Adipocyte (in vitro differentiated cells): ENCODE measurements around the gene TECR.
"Not testable (repeated sequence)": the region's sequence is repeated elsewhere in the genome, so short reads cannot be mapped to it uniquely, and the experiment has no call there.

Source experiments
- DNase-seq: peaks from one replicate; pipeline ENCODE4 v3.0.0-alpha.2; 2015; ENCODE audit warnings: low read depth
- H3K27me3 ChIP-seq: replicated peaks from 2 replicates; pipeline ENCODE4 v1.7.0; 2013; ENCODE audit warnings: mild to moderate bottlenecking, low read length, moderate library complexity; ENCODE audit not compliant: control insufficient read depth, insufficient read depth
- H3K36me3 ChIP-seq: 2 replicates; pipeline ENCODE4 v1.7.0; 2013; ENCODE audit warnings: low read length, mild to moderate bottlenecking, moderate library complexity; ENCODE audit not compliant: control insufficient read depth, insufficient read depth, severe bottlenecking
- H3K4me1 ChIP-seq: 2 replicates; pipeline ENCODE4 v1.7.0; 2013; ENCODE audit warnings: mild to moderate bottlenecking, low read length, moderate library complexity; ENCODE audit not compliant: control insufficient read depth, insufficient read depth
- H3K4me3 ChIP-seq: 2 replicates; pipeline ENCODE4 v1.7.0; 2013; ENCODE audit warnings: mild to moderate bottlenecking, low read length, moderate library complexity
- H3K9ac ChIP-seq: 2 replicates; pipeline ENCODE4 v1.7.0; 2013; ENCODE audit warnings: mild to moderate bottlenecking, low read length, moderate library complexity
- H3K9me3 ChIP-seq: 2 replicates; pipeline ENCODE4 v1.7.0; 2013; ENCODE audit warnings: mild to moderate bottlenecking, low read length, moderate library complexity; ENCODE audit not compliant: control insufficient read depth

Gene TECR

DNA sequence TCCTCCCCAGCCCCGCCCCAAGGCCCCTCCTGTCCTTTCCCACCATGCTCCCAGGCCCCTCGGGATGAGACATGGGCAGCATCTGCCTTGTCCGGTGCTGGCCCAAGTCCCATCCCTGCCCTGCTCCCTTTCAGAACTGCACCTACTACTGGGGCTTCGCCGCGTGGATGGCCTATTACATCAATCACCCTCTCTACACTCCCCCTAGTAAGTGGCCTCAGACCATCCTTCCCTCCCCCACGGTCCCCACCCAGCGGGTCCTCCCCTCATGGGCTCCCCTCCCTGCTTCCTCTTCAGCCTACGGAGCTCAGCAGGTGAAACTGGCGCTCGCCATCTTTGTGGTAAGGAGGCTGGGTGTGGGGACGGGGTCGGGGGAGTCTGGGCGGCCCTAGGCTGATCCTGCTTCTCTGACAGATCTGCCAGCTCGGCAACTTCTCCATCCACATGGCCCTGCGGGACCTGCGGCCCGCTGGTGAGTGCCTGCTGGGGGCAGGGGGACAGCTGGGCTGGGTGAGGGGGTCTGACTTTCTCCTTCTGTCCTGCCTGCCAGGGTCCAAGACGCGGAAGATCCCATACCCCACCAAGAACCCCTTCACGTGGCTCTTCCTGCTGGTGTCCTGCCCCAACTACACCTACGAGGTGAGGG is 35.4 kb downstream of the TECR start:
- H3K36me3 ChIP-seq = peaks cover 24% of the 10 kb centered on the region
- not testable (repeated sequence) for DNase-seq, H3K4me3 ChIP-seq

DNA sequence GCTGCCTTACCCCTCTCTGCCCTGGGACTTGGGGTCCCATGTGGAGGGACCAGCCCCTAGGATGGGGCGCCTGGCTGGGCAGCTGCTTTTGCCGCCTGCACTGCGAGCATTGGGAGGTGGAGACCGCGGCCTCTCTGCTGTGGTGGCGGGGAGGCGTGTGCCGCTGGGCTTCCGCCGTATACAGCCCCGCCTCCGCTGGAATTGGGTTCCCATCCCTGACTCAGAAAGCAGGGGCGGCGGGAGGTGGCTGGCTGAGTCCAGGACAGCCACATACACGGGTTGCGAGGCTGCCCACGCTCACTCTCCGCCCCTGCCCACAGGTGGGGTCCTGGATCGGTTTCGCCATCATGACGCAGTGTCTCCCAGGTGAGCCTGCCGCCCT is 35.9 kb downstream of the TECR start:
- Histone ChIP-seq H3K27me3 (no peaks in the 10 kb centered on the region), H3K4me3 (no peak overlapping the region), H3K36me3 (peaks cover 24% of the 10 kb centered on the region), H3K9ac (no peak overlapping the region), H3K4me1 (peaks cover 22% of the 10 kb centered on the region), H3K9me3 (no peaks in the 10 kb centered on the region)
- DNase-seq = no peak

More for the DNA sequence above, 35.4 kb downstream of the TECR start:
- not testable (repeated sequence) for H3K27me3 ChIP-seq, H3K9ac ChIP-seq, H3K9me3 ChIP-seq
- peaks cover 27% of the 10 kb centered on the region for H3K4me1 ChIP-seq

DNA sequence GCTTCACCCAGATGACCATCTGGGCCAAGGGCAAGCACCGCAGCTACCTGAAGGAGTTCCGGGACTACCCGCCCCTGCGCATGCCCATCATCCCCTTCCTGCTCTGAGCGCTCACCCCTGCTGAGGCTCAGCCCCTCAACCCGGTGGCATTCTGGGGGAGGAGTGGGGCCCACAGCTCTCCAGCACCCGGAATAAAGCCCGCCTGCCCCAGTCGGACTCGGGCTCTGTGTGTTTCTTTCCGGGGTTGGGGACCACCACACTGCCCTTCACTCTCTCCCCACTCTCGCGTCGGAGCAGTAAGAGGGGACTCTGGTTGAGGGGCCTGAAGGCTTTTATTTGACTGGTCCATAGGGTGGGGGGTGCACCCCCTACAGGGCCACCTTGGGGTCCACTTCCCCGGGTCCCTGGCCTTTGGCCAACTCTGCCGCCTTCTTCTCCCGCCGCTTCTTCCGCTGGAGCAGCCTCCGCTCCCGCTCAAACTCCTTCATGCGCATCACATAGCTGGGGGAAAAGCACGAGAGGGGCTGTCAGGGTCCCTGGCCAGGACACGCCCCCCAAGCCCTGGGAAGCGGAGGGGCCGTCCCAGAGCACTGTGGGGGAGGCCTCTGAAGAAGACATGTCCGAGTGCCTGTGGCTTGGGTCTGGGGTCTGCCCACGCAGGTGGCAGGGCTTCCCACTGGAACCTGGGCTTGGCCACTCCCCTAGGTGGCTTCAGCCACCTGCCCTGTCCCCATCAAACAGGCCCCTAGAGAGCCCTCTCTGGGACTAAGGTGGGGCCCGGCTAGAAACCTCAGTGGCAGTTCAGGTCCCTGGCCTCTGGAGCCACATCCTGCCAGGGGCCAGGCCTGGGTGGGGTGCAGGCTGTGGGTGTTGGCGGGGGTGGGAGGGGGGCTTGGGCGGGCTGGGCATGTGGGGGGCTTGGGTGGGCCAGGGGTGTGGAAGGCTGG is 36.6 kb downstream of the TECR start:
- H3K36me3 ChIP-seq = peaks cover 24% of the 10 kb centered on the region
- no peak overlapping the region for H3K4me3 ChIP-seq
- no peaks in the 10 kb centered on the region for H3K9me3 ChIP-seq
- DNase-seq = no peak
- no peak overlapping the region for H3K9ac ChIP-seq
- H3K4me1 ChIP-seq = peaks cover 21% of the 10 kb centered on the region
- no peaks in the 10 kb centered on the region for H3K27me3 ChIP-seq

DNA sequence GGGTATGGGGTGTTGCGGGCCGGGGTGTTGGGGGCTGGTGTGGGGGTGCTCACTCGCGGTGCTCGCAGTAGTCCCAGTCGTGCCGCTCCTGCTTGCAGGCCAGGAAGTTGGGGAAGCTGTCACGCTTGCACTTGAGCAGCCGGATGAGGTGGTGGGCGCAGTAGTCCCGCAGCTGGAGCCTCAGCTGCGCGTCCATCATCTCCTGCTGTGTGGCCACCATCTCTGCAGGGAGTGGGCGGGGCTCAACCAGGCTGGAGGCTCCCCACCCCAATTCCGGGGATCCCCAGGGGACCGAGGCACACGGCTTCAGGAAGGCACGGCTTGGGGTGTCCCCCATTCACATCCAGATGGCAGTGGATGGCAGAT is 37.3 kb downstream of the TECR start:
- peaks cover 24% of the 10 kb centered on the region for H3K36me3 ChIP-seq
- DNase-seq = no peak
- no peak overlapping the region for H3K4me3 ChIP-seq
- no peaks in the 10 kb centered on the region for H3K9me3 ChIP-seq
- no peaks in the 10 kb centered on the region for H3K27me3 ChIP-seq
- H3K4me1 ChIP-seq = peaks cover 16% of the 10 kb centered on the region
- no peak overlapping the region for H3K9ac ChIP-seq

DNA sequence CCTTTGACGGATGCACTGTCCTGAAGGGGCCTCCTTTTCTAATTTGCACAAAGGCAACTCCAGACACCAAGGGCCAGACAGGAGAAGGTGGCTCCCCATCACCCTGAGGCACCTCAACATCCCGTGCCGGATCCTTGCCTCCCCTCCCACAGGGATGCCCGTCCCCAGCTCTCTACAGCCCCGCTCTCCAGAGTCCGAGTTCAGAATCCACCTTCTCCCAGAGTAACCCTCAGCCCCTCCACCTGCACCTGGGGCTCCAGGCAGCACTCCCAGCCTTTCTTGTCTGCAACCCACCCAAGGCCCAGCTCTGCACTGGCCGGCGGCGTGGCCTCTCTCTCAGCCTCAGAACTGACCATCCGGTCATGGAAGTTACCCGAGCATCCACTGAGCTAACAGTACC is 37.7 kb downstream of the TECR start:
- Histone ChIP-seq H3K36me3 (peaks cover 24% of the 10 kb centered on the region), H3K9ac (no peak overlapping the region), H3K27me3 (no peaks in the 10 kb centered on the region), H3K4me1 (peaks cover 12% of the 10 kb centered on the region), H3K9me3 (no peaks in the 10 kb centered on the region), H3K4me3 (no peak overlapping the region)
- DNase-seq = no peak

DNA sequence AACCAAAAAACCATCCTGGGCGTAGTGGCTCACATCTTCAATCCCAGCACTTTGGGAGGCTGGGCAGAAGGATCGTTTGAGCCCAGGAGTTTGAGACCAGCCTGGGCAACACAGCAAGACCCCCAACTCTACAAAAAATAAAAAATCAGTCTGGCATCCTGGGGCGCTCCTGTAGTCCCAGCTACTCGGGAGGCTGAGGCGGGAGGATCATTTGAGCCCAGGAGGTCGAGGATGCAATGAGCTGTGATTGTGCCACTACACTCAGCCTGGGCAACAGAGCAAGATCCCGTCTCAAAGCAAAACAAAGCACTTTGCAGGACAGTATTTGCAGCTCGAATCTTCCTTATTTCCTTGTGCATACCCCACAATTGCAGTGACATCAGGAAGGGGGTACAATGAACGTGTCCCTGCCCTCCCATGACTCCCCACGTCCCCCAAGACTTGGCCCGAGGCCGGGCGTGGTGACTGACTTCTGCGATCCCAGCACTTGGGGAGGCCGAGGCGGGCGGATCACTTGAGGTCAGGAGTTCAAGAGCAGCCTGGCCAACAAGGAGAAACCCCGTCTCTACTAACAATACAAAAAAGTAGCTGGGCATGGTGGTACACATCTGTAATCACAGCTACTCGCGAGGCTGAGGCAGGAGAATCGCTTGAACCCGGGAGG is 41.6 kb downstream of the TECR start:
- no peaks in the 10 kb centered on the region for H3K27me3 ChIP-seq
- peak overlapping the region; percentile 100 for H3K4me3 ChIP-seq
- DNase-seq = no peak
- H3K4me1 ChIP-seq = peaks cover 8% of the 10 kb centered on the region
- H3K9me3 ChIP-seq = no peaks in the 10 kb centered on the region
- peak overlapping the region; percentile 95 for H3K9ac ChIP-seq
- H3K36me3 ChIP-seq = peaks cover 8% of the 10 kb centered on the region

DNA sequence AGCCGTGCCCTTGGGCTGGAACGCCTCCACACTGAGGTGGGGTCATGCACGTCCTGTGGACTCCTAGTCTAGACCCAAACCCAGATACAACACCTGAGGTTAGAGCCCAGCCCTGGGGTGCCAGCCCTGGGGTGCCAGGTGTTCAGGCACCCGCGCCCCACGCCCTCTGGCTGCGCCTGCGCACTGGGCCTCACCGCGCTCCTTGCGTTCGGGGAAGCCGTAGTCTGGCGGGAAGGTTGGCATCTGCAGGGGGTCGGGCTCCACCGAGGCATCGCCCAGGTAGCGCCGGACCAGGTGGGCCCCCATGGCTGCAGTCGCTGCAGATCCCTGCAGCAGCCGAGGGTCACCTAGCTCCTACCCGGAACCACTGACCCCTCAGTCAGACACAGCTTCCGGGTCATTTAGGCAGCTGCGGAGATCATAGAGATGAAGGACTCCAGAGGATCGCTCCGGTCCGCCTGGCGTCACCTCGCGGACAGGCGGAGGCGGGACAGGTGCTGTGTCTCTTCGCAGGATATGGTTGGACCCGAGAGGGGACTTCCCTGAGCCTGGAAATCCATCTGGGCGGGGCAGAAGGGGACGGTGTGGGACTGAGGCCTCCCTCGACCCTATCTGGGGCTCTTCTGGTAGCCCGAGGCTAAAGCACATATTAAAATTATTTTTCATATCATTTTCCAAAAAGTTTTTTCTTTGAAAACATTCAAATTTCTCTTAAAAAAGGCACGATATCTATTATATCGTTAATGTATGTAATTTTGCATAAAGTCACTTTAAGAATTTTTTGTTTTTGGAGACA is 42.5 kb downstream of the TECR start, which contains the start of gene NDUFB7:
NDUFB7 (minus strand) TSS at position 372 of the 796 bp plus-strand sequence; CDS start at position 306, 66 bp downstream.
- peak within 1 kb of the TSS; percentile 95 for H3K9ac ChIP-seq
- no peaks in the 10 kb centered on the region for H3K27me3 ChIP-seq
- H3K4me1 ChIP-seq = peaks cover 8% of the 10 kb centered on the region
- H3K4me3 ChIP-seq = peak within 1 kb of the TSS; percentile 100
- H3K9me3 ChIP-seq = no peaks in the 10 kb centered on the region
- peaks cover 7% of the 10 kb centered on the region for H3K36me3 ChIP-seq
- peak; percentile 95 for DNase-seq

DNA sequence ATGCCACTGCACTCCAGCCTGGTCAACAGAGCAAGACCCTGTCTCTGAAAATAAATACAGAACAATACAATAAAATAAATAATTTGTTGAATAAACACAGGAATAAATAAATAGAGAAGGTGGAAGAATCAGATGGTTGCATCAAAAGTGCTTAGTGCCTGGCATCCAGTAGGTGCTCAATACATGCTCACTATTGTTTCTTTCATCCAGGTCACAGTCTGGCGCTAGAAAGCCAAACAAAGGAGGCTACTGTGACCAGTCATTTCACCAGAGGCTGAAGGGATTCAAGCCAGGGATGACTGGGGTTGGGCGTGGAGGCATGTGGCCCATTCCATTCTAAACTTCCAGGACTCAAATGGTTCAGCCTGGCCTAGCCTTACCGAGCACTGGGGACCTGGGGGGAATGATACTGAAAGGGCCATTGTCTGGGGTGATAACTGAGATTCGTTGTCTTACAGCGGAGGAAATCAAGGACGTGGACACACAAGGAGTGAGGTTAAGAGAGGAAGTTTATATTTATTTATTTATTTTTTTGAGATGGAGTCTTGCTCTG is 46.1 kb downstream of the TECR start:
- no peak overlapping the region for H3K9ac ChIP-seq
- H3K4me1 ChIP-seq = peaks cover 7% of the 10 kb centered on the region

DNA sequence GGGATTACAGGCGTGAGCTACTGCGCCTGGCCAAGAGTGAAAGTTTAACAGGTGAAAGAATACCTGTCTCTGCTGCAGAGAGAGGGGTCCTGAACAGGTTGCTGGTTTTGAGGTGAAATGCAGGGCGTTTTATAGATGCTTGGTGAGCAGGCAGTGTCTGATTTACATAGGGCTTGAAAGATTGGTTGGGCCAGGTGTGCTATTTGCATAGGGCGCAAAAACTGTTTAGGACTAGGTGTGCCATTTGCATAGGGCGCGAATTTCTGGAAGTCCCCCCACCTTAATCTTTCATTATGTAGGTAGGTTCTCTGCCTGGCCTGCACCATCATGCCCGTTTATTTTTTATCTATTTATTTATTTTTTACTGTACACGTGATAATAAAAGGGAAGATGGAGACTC is 47.0 kb downstream of the TECR start:
- H3K27me3 ChIP-seq = no peaks in the 10 kb centered on the region
- DNase-seq = no peak
- no peaks in the 10 kb centered on the region for H3K4me1 ChIP-seq
- H3K4me3 ChIP-seq = no peak overlapping the region
- no peaks in the 10 kb centered on the region for H3K9me3 ChIP-seq
- no peak overlapping the region for H3K9ac ChIP-seq
- no peaks in the 10 kb centered on the region for H3K36me3 ChIP-seq

More for the DNA sequence above, 46.1 kb downstream of the TECR start:
- Histone ChIP-seq H3K36me3 (no peaks in the 10 kb centered on the region), H3K27me3 (no peaks in the 10 kb centered on the region), H3K4me3 (no peak overlapping the region), H3K9me3 (no peaks in the 10 kb centered on the region)
- no peak for DNase-seq

DNA sequence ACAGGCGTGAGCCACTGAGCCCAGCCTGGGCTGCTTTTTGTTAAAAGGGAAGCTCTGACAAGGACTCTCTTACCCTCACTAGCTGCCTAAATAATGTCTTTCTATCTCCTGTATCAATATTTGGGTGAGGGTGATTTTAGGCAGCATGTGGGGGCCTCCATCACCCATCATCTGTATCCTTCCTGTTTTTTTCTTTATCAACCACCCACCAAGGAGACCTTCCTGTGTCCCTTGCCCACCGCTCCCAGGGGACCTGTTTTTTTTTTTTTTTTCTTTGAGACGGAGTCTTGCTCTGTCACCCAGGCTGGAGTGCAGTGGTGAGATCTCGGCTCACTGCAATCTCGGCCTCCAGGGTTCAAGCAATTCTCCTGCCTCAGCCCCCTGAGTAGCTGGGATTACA is 47.9 kb downstream of the TECR start:
- Histone ChIP-seq H3K36me3 (no peaks in the 10 kb centered on the region), H3K4me3 (no peak overlapping the region), H3K9me3 (no peaks in the 10 kb centered on the region), H3K9ac (no peak overlapping the region), H3K27me3 (no peaks in the 10 kb centered on the region), H3K4me1 (no peaks in the 10 kb centered on the region)
- DNase-seq = no peak
